HTERT RPE-1 (cell line): ENCODE results near the gene ARHGEF38.
"Not testable (repeated sequence)": the region's sequence is repeated elsewhere in the genome, so short reads cannot be mapped to it uniquely, and the experiment has no call there.

Experiments used
- in situ Hi-C: fragments of 300-500 bp; cut with MboI; formaldehyde crosslinking; loops from 4 replicates; pipeline ENCODE4 v1.14.3; 2020; ENCODE audit warnings: low sequenced_read_pairs

The ARHGEF38 gene

GRCh38 chr4:105605493-105605892 lies 53.1 kb downstream of the ARHGEF38 start:
- in situ Hi-C loops, result no loop called here

DNA sequence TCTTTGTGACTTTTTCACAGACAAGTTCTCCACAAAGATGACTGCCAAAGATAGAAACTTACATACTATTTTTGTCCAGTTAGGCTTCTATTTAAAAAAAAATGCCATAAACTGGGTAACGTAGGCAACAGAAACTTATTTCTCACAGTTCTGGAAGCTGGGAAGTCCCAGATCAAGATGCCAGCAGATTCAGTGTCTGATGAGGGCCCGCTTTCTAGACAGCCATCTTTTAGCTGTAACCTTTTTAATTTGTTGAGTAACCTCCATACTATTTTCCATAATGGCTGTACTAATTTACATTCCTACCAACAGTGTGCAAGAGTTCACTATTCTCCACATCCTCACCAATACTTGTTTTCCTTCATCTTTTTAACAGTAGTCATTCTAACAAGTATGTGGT lies 55.5 kb downstream of the ARHGEF38 start:
- in situ Hi-C loops, result no loop called here

- in situ Hi-C loops, result not testable (repeated sequence)
Observed at GRCh38 chr4:105609819-105610218, 57.4 kb downstream of the ARHGEF38 start.

DNA sequence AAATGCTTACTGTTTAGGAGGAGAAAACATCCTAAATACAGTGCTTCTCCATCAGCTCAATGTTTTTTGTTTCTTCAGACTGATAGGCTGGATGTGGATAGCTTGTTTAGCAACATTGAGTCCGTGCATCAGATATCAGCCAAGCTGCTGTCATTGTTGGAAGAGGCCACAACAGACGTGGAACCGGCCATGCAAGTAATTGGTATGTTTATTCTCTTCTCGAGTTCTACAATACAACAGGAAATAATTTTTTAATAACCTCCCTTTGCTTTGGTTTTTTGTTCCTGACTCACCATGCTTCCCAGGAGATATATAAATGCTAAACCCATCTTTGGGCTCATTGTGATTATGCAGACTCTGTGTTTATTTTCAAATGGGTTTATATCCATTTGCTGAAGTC lies 60.9 kb downstream of the ARHGEF38 start:
- in situ Hi-C loops, result no loop called here

- in situ Hi-C loops, result no loop called here
Observed at GRCh38 chr4:105619188-105619931, 66.9 kb downstream of the ARHGEF38 start.

- in situ Hi-C loops, result no loop called here
Observed at GRCh38 chr4:105620640-105621323, 68.4 kb downstream of the ARHGEF38 start.

DNA sequence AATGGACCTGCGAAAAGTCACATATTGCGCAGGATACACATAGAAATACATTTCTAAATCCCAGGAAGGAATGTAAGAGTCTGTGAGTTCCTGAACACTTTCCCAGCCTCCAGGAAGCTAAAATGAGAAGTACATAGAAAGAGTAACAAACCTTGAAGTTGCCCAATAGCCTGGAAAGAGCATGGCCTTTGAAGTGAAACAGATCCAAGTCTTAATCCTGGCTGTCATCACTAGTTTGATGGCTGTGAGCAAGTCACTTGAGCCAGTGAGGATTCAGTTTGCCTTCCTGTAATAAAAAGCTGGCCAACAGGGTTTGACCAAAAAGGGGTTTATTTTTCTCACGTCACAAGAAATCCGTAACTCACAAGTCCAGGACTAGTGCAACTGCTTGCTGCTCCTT lies 69.8 kb downstream of the ARHGEF38 start:
- in situ Hi-C loops, result no loop called here

DNA sequence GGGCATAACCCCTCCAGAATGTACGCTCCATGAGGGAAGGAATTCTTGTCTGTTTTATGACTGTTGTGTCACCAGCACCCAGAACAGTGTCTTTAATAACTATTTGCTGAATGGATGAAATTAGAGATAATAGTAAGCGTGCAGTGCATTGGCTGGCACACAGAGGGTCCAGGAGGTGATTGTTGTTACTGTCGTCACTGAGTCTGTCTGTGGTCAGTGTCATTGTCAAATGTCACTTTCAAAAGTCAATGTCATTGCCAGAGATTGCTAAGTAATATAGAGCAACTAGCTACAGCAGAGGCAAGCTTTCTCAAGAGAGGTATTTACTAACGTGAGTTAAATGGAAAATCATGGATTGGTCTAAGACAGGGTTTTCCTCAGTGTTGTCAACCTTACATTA lies 70.7 kb downstream of the ARHGEF38 start:
- in situ Hi-C loops, result no loop called here

DNA sequence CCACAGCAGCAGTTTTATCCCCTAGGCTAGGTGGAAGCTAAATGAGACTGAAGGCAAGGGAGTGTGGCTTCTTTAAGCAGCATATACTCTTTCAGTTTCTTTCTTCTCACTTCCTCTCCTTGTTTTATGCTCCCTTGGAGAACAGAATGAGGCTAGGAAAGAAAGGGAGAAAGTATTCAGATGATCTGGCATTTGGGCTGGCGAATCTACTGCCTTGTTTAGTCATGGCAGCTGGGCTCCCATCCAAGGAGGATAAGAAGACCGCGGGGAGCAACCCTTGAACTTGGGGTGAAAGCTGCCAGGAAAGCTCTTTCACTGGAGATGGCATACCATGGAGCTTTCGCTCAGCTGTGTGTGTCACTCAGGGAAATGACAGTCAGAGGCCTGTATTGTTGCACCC lies 72.1 kb downstream of the ARHGEF38 start:
- in situ Hi-C loops, result no loop called here

DNA sequence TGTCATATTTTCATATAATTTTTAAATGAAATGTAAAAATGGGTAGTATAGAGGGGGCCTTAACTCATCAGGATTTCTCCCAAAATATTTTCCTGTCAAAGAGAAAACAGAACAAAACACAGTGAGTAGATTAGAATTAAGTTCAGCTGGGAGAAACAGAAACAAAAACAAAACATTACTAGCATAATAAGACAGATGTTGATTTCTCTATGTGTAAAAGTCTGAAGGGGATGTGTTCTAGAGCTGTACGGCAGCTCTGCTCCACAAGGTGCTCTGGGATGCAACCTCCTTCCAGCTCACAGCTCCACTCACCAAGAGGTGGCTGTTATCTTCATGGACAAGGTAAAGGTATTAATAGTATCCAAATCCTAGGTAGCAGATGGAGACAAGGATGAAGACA lies 72.8 kb downstream of the ARHGEF38 start:
- in situ Hi-C loops, result no loop called here

DNA sequence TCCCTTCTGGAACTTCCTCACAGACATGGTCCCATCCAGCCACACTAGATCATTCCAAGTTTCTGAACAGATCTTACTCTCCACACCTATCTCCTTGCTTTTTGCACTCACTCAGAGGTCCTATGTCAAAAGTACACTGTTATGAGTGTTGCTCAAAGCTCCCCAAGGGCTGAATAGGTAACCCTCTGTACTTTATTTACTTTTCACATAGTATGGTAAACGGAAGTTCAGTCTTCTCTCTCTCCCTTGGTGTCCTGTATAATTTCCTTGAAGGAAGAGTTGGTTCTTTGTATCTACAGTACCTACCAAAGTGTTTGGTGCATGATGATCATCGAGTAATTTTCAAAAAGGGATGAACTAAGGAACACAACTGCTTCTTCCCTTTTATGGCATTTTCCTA lies 74.4 kb downstream of the ARHGEF38 start:
- in situ Hi-C loops, result no loop called here

GRCh38 chr4:105627620-105628019 lies 75.2 kb downstream of the ARHGEF38 start:
- in situ Hi-C loops, result no loop called here

DNA sequence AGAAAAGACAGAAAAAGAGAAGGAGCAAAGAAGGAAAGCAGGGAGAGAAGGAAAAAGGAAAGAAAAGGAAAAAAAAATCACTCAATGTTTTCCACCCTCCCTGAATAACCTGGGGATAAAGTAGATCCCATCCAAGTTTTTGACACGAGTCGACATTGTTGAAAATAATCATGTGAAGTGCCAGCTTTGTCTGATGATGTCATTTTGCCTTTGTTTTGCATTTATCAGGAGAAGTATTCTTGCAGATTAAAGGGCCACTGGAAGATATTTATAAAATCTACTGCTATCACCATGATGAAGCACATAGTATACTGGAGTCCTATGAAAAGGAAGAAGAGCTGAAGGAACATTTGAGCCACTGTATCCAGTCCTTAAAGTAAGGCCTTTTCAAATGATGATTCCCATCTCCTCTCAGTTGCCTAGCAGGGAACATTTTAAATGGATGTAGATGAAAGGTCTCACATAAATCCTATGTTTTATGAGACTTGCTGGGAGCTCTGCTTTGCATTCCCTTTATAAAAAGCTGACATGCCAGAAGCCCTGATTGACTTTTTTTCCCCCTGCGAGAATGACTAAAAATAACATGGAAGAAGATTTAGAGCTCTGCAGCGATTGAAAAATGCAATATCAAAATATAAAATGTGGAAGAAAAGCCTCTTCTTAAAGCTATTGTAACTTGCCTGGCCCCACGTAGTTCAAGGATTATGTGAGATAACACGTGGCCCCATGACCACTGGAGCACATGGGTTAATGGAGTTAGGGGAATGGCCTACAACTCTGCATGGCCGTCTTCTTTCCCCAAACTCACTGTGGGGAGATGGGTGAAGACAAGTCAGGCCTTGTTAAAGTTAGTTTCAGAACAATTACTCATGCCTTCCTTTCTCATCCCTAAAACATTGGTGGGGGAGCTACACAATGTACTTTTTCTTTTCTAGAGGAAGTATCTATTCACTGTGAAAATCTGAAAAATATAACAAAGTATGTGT lies 78.5 kb downstream of the ARHGEF38 start:
- in situ Hi-C loops, result no loop called here

DNA sequence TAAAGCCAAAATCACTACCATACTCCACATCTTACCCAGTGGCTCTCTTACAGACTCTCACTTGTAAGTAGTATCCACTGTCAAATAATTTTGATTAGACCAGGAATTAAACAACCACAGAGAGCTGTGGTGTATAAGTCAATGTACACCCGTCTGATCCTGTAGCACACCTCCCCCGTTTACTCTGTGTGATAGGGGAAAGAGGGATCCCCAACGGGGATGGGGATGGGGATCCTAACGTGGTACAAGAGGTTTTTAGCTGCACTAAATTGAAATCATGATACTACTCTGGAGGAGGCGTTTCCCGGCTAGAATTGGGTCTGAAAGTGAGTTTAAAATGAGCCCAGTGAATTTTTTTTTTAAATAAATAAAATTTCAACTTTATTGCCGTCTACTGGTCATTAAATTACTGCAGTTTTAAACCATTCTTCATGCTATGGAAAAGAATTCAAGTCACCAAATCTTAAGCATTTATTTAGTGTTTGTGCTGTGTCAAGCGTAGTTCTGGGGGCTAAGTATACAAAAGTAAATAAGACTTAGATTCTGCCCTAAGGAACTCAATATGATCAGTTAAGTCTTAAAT lies 79.5 kb downstream of the ARHGEF38 start:
- in situ Hi-C loops, result no loop called here

GRCh38 chr4:105632599-105632998 lies 80.2 kb downstream of the ARHGEF38 start:
- in situ Hi-C loops, result no loop called here

- in situ Hi-C loops, result no loop called here
Observed at GRCh38 chr4:105633241-105633640, 80.8 kb downstream of the ARHGEF38 start.

- in situ Hi-C loops, result no loop called here
Observed at GRCh38 chr4:105634402-105635080, 82.1 kb downstream of the ARHGEF38 start.

DNA sequence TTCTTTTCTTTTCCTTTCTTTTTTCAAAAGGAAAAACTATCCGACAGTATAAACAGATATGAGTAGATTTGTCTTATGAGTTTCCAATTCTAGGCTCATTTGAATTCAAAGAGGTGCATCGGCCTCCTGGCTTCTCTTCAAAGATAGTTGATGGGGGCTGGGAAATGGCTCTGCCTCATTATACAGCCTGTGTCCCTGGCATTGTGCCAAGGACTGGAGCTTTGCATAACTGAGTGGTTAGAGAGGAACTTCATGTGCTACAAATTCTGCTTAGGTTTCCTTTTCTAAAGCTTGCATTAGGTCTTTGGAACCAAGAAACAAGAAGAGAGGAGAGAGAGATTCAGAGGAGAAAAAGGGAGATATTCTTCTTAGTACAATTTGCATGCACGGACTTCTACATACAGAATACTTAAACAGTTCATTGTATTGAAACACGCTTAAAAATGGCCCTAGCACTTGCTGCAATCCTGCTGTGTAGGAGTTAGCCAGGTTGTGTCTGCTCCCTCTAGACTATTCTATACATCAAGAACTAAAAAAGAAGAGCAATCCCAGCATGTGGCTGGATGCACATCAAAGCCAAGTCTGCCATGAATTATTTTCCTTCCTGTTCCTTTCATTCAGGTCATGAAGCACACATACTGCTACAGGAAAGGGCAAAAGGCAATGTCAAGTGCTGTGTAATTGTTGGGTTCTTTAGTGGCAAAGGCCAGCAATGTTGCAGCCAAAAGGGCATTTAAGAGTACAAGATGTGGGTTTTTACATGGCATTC lies 85.2 kb downstream of the ARHGEF38 start:
- in situ Hi-C loops, result no loop called here

DNA sequence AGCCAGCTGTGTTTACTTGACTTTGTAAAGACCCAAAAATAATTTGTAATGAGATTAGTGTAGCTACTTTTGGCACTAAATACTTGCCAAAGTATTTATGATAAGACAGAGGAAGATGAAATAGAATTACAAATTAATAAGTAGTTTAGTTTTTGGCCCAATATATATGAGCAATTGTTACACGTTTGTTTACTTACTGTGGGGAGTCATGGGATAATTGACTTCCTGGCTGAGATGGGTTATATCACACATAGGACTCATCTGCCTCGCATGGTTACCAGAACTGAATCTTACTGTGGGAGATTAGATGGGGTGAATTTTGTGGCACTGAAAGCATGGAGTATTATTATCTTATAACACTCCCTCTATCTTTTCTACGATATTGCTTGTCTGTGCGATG lies 89.4 kb downstream of the ARHGEF38 start:
- in situ Hi-C loops, result no loop called here

DNA sequence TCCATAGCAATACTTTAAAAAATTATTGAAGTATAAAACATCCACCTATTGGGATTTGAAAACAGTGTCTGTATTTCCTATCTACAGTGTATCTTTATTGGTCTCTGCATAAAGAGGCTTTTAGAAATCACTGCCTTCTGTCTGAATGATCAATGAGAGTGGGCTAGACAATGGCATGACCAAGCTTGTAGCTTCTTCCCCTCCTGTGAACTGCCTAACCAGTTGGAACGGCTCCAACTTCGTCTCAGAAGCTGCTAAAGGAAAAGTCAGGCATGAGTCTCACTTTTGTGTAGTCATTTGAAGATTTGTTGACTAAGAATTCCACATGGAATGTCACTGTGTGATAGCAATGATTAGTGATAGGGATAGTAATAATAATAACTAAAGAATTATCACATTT lies 91.8 kb downstream of the ARHGEF38 start:
- in situ Hi-C loops, result no loop called here
